ENCODE data around the gene ADCY7. TPM values are rescaled to one million over a fixed set of nuclear protein-coding genes. Genes with fewer than 3 reads are reported as not detected.

The ADCY7 gene
- total RNA-seq, 2 experiments from 2014 or later = 131 to 232 TPM

DNA sequence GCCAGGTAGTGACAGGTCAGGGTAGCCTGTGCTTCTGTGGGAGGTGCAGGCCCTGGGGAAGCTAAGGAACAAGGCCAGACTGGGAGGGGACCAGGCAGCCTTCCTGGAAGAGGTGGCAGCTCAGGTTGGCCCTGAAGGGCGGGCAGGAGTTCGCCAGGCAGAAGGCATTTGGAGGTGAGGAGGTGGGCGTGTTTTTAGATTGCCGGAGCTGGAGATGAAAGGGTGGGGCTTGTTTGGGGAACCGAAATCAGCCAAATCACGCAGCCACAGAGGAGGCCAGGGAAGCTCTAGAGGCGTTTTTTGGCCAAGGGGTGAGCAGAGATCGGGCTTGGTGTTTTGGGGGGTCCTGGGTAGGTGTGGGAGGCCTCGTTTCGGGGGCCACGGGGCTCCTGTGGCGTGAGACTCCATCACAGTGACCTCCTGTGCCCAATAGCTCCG lies 7.6 kb downstream of the ADCY7 start:
- Mint-ChIP-seq H3K9me3 (ENCODE audit: low read depth) (no peaks in the 10 kb centered on the region), H3K4me3 (peak overlapping the region; percentile 82), H3K27ac (peak overlapping the region; percentile 98), H3K27me3 (no peaks in the 10 kb centered on the region), H3K36me3 (peaks cover 35% of the 10 kb centered on the region), H3K4me1 (peaks cover 94% of the 10 kb centered on the region)
- DNase-seq (peak; percentile 74), ATAC-seq (peak; percentile 48)
- CTCF ChIA-PET = interaction anchor here (0.7 to 3.6 kb wide), 16 partner anchors 8 to 249 kb away, joined by 3 to 27 read pairs (median 6); partner anchors contain the start of genes ADCY7, CNEP1R1 and HEATR3

DNA sequence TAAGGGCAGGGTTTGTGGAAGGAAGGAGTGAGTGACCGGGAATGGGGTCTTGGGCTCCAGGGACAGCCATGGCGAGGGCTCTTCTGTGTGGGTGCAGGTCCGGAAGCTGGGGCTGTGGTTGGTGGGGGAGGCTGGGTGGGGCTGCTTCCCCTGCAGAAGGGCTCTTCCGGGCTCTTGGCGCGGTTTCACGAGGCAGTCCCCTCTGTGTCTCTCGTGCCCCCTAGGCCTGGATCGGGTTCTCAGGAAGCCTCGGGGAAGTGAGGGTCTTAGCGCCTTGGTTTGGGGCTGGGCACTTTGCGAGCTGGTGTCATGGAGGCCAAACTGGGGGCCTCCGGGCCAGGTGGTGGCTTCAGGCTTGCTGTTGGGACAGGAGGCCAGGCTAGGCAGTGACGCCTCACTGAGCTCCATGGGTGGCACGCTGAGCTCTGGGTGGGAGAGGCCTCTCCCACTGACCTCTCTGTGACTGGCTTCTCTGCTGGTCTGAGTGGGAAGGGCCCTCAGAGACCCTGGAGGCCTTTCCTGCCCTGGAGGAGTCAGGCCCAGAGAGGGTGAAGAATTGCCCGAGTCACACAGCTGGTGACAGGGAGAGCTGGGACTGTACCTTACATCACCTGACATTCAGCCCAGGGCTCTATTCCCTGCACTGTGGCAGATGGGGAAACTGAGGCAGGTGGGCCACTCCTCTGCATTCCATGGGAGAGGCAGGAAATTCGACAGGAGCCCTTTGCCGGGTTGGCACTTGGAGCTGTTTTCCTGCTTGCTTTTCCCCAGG lies 8.2 kb downstream of the ADCY7 start:
- peak; percentile 65 for ATAC-seq
- Mint-ChIP-seq H3K9me3 (ENCODE audit: low read depth) (no peaks in the 10 kb centered on the region), H3K27ac (peak overlapping the region; percentile 98), H3K27me3 (no peaks in the 10 kb centered on the region), H3K36me3 (peaks cover 35% of the 10 kb centered on the region), H3K4me3 (peak overlapping the region; percentile 82), H3K4me1 (peaks cover 94% of the 10 kb centered on the region)
- DNase-seq = peak; percentile 80
- CTCF ChIA-PET = interaction anchor here (0.7 to 3.6 kb wide), 18 partner anchors 7 to 472 kb away, joined by 3 to 27 read pairs (median 5); partner anchors contain the start of genes ADCY7, CNEP1R1 and HEATR3

- Mint-ChIP-seq H3K27me3 (no peaks in the 10 kb centered on the region), H3K36me3 (peaks cover 40% of the 10 kb centered on the region), H3K4me1 (peaks cover 94% of the 10 kb centered on the region), H3K27ac (peak overlapping the region; percentile 98), H3K9me3 (ENCODE audit: low read depth) (no peaks in the 10 kb centered on the region), H3K4me3 (peak overlapping the region; percentile 82)
- no peak for ATAC-seq
- CTCF ChIA-PET = interaction anchor here (0.8 to 3.6 kb wide), 15 partner anchors 9 to 472 kb away, joined by 3 to 27 read pairs (median 5); partner anchors contain the start of genes ADCY7, CNEP1R1 and HEATR3
- DNase-seq = no peak
These were observed 8.7 kb downstream of the ADCY7 start for GRCh38 chr16:50275098-50275415.

- ATAC-seq (no peak), DNase-seq (no peak)
- peak overlapping the region; percentile 82 for H3K4me3 Mint-ChIP-seq
- H3K27me3 Mint-ChIP-seq = no peaks in the 10 kb centered on the region
- H3K4me1 Mint-ChIP-seq = peaks cover 94% of the 10 kb centered on the region
- H3K27ac Mint-ChIP-seq = peak overlapping the region; percentile 98
- peaks cover 44% of the 10 kb centered on the region for H3K36me3 Mint-ChIP-seq
- CTCF ChIA-PET = interaction anchor here (0.8 to 3.6 kb wide), 14 partner anchors 8 to 471 kb away, joined by 3 to 27 read pairs (median 6); partner anchors contain the start of genes ADCY7, CNEP1R1 and HEATR3
- no peaks in the 10 kb centered on the region for H3K9me3 Mint-ChIP-seq (ENCODE audit: low read depth)
These were observed 9.3 kb downstream of the ADCY7 start for GRCh38 chr16:50275428-50276325.

- H3K27me3 Mint-ChIP-seq = no peaks in the 10 kb centered on the region
- no peak for DNase-seq
- H3K27ac Mint-ChIP-seq = no peak overlapping the region
- H3K36me3 Mint-ChIP-seq = peaks cover 41% of the 10 kb centered on the region
- no peaks in the 10 kb centered on the region for H3K9me3 Mint-ChIP-seq (ENCODE audit: low read depth)
- no peak for ATAC-seq
- CTCF ChIA-PET = interaction anchor here (2.9 to 3.6 kb wide), 2 partner anchors 11 to 251 kb away, joined by 20 to 27 read pairs; partner anchors contain the start of genes ADCY7 and CNEP1R1
- peaks cover 95% of the 10 kb centered on the region for H3K4me1 Mint-ChIP-seq
- no peak overlapping the region for H3K4me3 Mint-ChIP-seq
These were observed 9.9 kb downstream of the ADCY7 start for GRCh38 chr16:50276326-50276640.

DNA sequence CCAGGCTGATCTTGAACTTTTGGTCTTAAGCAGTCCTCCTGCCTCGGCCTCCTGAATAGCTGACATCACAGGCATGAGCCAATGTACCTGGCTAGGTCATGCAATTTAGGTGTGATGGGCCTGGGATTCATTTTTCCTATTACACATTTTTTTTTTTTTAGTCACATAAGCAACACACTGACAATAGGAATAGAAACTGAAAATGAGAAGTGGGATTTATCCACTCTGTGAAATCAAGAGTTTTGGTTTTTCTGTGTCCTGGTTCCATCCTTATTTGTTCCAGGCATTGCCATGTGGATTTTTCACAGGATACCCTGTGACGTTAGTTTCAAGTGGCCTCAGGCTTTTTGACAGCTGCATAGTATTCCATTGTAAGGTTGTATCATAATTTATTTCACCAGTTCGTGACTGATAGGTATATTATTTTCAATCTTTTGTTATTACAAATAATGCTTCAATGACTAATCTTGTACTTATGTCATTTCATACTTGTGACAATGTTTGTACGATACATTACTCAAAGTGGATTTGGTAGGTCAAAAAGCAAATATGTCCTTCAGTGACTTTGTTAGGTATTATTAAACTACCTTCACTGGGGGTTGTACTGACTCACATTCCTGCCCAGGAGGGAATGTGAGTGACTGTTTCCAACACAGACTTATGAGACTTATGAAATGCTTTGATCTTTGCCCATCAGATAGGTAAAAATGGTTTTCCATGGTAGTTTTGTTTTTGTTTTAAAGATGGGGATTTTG lies 10.6 kb downstream of the ADCY7 start:
- no peak for ATAC-seq
- Mint-ChIP-seq H3K36me3 (peaks cover 41% of the 10 kb centered on the region), H3K9me3 (ENCODE audit: low read depth) (no peaks in the 10 kb centered on the region), H3K4me1 (peaks cover 95% of the 10 kb centered on the region), H3K27ac (peak overlapping the region; percentile 73), H3K4me3 (peak overlapping the region; percentile 49), H3K27me3 (no peaks in the 10 kb centered on the region)
- CTCF ChIA-PET = interaction anchor here (0.7 to 4.4 kb wide), 3 partner anchors 11 to 252 kb away, joined by 3 to 18 read pairs (median 7); partner anchors contain the start of genes ADCY7, CNEP1R1 and TENT4B
- DNase-seq = no peak

GRCh38 chr16:50278251-50278650 lies 11.9 kb downstream of the ADCY7 start:
- no peaks in the 10 kb centered on the region for H3K27me3 Mint-ChIP-seq
- H3K9me3 Mint-ChIP-seq (ENCODE audit: low read depth) = no peaks in the 10 kb centered on the region
- H3K4me1 Mint-ChIP-seq = peaks cover 95% of the 10 kb centered on the region
- peak overlapping the region; percentile 25 for H3K4me3 Mint-ChIP-seq
- H3K36me3 Mint-ChIP-seq = peaks cover 40% of the 10 kb centered on the region
- CTCF ChIA-PET = interaction anchor here (0.8 to 4.4 kb wide), 9 partner anchors 10 to 528 kb away, joined by 3 to 18 read pairs (median 5); partner anchors contain the start of genes ADCY7 and CNEP1R1
- ATAC-seq (no peak), DNase-seq (no peak)
- peak overlapping the region; percentile 73 for H3K27ac Mint-ChIP-seq

DNA sequence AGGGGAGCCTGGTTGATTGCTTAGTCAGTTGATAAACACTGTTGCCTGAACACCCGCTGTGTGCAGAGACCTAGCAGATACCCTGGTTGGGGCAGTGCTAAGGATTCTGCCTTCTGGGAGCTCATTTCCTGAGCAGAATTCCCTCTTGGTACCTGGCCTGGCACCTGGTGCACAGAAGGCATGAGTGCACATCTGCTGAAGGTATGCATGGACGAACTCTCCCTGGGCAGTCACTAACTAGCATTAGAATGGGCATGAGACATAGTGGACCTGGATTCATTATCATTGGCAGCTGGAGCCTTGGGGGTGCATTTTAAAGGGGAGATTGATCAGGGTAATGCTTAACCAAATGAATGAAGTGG lies 13.1 kb downstream of the ADCY7 start:
- CTCF ChIA-PET = interaction anchor here (0.7 to 4.4 kb wide), 8 partner anchors 13 to 527 kb away, joined by 3 to 18 read pairs (median 3); partner anchors contain the start of gene ADCY7
- ATAC-seq = no peak
- Mint-ChIP-seq H3K36me3 (peaks cover 42% of the 10 kb centered on the region), H3K9me3 (ENCODE audit: low read depth) (no peaks in the 10 kb centered on the region), H3K27ac (no peak overlapping the region), H3K4me3 (no peak overlapping the region), H3K27me3 (no peaks in the 10 kb centered on the region), H3K4me1 (peaks cover 98% of the 10 kb centered on the region)
- DNase-seq = no peak

GRCh38 chr16:50280932-50281331 lies 14.6 kb downstream of the ADCY7 start:
- no peak overlapping the region for H3K27ac Mint-ChIP-seq
- no peaks in the 10 kb centered on the region for H3K27me3 Mint-ChIP-seq
- H3K4me1 Mint-ChIP-seq = peaks cover 92% of the 10 kb centered on the region
- no peak overlapping the region for H3K4me3 Mint-ChIP-seq
- DNase-seq (no peak), ATAC-seq (no peak)
- peaks cover 51% of the 10 kb centered on the region for H3K36me3 Mint-ChIP-seq
- CTCF ChIA-PET = interaction anchor here (1.2 to 4.4 kb wide), 5 partner anchors 8 to 70 kb away, joined by 4 to 18 read pairs (median 11); partner anchors contain the start of gene ADCY7
- no peaks in the 10 kb centered on the region for H3K9me3 Mint-ChIP-seq (ENCODE audit: low read depth)

DNA sequence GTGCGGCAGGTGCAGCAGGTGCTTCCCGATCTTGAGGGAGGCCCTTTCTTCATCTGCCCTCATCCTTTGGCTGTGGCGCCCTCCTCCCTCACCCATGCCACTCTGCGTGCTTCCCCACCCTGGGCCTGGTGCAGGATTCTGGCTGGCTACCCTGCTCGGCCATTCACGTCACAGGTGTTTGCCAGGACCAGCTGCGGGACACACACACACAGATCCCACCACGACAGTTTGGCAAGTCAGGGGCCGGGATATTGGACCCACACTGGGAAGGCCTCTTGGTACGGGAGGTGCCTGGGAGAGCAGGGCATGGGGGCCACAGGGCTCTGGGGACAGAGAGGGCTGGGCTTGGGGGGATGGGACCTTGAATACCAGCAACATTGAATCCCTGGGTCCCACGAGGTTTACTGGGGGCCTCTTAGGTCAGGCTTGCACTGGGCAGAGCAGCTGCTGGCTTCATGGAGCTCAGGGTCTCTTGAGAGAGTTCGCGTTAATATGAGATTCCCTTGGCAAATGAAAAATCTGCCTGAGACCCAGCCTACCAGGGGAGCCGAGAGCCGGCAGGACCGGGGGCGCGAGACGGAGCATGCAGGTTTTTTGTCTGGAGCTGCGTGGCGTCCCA lies 15.1 kb downstream of the ADCY7 start:
- Mint-ChIP-seq H3K4me3 (no peak overlapping the region), H3K9me3 (ENCODE audit: low read depth) (no peaks in the 10 kb centered on the region), H3K27ac (peak overlapping the region; percentile 66)

DNA sequence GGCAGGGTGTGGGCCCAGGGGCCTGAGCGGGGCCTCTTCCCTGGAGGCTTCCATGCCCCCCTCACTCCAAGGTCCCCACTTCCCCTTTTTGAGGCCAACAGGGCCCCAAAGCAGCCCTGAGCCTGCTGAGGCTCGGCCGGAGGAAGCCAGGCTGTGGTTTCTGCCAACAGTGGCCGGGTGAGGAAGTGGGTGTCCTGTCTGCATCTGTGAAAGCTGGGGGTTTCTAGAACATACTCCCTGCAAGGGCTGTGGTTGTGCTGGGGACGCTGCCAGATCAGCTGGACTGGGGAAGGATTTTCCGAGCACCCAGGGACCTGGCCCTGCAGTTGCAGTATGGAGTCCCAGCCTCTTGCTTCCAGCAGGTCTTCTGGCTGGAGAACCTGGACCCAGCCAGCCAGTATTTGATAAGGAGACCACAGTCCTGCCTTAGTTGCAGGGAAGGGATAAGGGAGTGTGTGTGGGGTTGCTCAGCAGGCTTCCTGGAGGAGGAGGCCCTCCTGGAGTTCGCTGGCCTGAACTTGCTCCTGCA lies 15.7 kb downstream of the ADCY7 start:
- no peaks in the 10 kb centered on the region for H3K27me3 Mint-ChIP-seq
- no peaks in the 10 kb centered on the region for H3K9me3 Mint-ChIP-seq (ENCODE audit: low read depth)
- H3K36me3 Mint-ChIP-seq = peaks cover 56% of the 10 kb centered on the region
- CTCF ChIA-PET = interaction anchor here (0.7 to 2.5 kb wide), 13 partner anchors 9 to 524 kb away, joined by 3 to 16 read pairs (median 4); partner anchors contain the start of gene ADCY7
- H3K4me1 Mint-ChIP-seq = peaks cover 83% of the 10 kb centered on the region
- peak; percentile 90 for DNase-seq
- peak overlapping the region; percentile 66 for H3K27ac Mint-ChIP-seq
- peak overlapping the region; percentile 54 for H3K4me3 Mint-ChIP-seq
- peak; percentile 82 for ATAC-seq

More for the DNA sequence above, 15.1 kb downstream of the ADCY7 start:
- Mint-ChIP-seq H3K27me3 (no peaks in the 10 kb centered on the region), H3K4me1 (peaks cover 89% of the 10 kb centered on the region), H3K36me3 (peaks cover 56% of the 10 kb centered on the region)
- peak; percentile 3 for ATAC-seq
- CTCF ChIA-PET = interaction anchor here (1.2 to 2.5 kb wide), 10 partner anchors 9 to 525 kb away, joined by 3 to 16 read pairs (median 5); no protein-coding TSS in a partner anchor
- no peak for DNase-seq
